ENCODE results near the gene ABHD8.
A peak's percentile ranks its signal among the peaks of the same experiment; 100 is the strongest.

Gene ABHD8, protein sequence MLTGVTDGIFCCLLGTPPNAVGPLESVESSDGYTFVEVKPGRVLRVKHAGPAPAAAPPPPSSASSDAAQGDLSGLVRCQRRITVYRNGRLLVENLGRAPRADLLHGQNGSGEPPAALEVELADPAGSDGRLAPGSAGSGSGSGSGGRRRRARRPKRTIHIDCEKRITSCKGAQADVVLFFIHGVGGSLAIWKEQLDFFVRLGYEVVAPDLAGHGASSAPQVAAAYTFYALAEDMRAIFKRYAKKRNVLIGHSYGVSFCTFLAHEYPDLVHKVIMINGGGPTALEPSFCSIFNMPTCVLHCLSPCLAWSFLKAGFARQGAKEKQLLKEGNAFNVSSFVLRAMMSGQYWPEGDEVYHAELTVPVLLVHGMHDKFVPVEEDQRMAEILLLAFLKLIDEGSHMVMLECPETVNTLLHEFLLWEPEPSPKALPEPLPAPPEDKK

DNA sequence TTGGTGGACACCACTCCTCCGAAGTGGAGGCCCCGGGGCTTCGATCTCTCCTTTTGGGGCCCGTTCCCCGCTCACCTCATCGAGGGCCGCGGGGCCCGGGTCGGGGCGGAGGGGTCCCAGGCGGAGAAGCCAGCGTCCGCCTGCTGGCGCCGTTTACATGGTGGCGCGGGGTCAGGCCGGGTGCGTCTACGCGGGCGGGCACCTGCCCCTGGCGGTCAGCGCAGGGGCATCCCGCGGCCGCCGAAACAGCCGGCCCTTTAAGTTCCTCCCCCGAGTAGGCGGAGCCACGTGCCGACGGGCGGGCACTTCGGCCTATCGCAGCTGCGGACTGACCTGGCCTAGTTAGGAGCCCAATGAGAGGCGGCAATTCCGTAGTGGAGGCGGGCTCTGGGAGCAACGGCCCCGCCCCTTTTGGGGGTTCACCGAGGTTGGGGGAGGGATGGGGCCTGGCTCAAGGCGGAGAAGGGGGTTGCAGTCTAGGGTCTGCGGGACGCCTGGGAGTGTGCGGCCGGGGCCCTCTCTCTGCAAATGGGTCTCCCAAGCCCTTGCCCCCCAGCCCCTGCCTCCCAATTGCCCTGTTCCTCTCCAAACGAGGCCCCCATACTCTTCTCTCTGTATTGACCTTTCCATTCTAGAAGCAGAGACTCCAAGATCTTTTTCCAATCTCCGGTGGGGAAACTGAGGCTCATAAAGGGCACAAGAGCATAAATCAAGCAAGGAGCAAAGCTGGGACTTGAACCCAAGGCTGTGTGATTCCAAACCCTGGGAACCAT, at the start of gene ABHD8:
Gene ABHD8, minus strand, starts transcription at position 259 of the 773 bp plus-strand sequence. CDS start 1,809 bp downstream, outside the sequence.
- DNase-seq: peak; percentile 94

DNA sequence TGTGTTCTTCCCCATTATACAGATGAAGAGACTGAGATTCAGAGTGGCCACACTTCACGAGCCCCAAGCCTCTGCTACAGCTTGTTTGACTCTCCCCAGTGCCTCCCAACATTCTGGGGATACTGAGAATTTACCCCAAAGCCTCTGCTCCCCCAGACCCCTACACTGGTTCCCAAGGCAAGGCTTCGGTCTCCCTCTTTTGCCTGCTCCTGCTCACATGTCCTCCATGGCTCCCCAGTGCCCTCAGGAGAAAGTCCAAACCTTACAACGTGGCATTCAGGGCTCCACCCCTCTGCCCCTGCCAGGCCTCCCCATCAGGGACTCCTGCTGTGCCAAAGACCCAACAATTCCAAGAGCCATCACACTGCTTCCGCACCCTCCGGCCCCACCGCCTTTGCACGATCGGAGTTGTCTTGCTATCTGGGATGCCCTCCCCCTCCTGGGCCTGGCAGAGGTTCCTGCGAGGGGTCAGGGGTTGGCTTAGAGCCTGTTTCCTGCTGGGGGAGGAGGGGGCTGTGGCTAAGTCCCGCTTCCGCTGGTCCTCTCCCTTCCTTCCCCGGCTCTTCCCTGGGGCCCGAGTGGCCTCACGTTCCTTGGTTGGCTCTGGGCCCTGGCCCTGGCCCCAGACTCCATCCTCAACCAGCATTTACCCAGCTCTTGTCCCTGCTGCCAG, 49.5 kb upstream of the ABHD8 start:
- DNase-seq: no peak

DNA sequence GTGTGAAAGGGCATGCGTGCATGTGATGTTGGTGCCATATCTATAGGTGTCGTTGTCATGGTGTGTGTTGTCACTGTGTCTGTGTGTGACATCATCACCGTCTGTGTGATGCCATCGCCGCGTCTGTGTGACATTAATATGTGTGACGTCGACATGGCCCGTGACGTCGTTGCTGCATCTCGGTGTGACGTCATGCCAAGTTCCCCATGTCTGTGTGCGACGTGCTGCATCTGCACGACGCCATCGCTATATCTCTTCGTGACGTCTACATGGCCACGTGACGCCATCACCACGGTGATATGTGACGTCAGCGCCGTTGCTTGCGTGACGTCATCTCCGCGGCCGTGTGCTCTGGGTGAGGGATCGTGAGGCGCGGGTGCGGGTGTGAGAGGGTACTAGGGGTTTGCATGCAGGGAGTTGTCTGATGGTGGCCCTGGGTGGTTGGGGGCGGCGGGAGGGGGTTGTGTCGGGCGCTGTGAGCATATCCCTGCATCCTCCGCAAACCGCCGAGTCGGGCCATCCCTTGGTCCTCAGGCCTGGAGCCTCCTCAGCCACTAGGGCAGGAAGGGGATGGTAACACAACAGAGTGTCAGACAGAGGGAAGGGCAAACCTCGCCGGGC, 48.7 kb upstream of the ABHD8 start:
- no peak for DNase-seq

DNA sequence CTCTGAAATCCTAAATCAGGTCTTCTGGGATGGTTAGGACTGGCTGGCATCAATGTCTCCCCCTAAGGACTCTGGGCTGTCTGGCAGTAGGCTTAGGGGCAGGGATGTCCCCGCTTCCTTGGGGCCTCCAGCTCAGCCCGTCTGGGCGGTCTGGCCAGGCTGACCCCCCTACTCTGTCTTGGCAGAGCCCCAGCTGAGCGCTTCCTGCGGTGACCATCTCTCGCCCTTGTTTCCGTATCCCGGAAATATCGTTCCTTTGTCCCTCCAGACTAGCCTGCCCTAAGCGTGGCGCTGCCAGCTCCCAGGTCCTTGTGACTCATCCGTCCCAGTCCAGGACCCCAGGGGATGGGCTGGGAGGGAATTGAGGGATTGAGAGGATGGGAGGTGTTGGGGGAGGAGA, 45.5 kb upstream of the ABHD8 start:
- peak; percentile 24 for DNase-seq

DNA sequence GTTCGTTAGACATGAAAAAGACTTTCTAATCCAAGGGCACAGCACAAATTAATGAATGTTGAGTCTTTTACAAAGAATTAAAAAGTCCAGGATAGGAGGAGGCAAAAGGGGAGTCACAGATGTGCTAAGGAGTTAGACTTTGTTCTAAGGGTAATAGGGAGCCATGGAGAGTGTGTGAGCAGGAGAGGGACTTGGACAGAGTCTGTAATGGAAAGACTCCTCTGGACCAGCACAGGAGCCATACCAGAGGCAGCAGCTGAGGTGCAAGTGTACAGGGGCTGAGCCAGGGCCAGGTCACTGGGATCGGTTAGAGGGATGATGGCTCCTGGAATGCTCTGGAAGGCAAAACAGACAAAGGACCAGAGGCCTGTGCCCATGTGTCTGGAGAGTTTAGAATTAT, 44.7 kb upstream of the ABHD8 start:
- no peak for DNase-seq

DNA sequence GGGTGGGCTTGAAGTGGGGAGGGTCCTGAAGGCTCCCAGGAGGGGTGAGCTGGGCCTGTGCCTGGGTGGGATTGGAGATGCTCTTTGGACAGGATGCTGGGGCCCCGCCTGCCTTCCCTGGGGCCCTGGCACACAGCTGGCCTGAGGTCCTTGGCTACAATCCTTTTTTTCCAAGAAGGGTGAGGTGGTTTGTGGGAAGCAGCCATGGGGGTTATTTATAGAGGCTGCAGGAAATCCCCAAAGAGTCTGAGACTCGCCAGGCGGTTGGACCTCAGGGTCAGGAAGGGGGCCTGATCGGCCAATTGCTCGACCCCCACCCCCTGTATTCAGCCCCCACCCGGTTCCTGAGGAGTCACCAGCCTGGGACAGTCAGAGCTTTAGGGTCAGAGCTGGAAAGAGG, 44.1 kb upstream of the ABHD8 start:
- no peak for DNase-seq

DNA sequence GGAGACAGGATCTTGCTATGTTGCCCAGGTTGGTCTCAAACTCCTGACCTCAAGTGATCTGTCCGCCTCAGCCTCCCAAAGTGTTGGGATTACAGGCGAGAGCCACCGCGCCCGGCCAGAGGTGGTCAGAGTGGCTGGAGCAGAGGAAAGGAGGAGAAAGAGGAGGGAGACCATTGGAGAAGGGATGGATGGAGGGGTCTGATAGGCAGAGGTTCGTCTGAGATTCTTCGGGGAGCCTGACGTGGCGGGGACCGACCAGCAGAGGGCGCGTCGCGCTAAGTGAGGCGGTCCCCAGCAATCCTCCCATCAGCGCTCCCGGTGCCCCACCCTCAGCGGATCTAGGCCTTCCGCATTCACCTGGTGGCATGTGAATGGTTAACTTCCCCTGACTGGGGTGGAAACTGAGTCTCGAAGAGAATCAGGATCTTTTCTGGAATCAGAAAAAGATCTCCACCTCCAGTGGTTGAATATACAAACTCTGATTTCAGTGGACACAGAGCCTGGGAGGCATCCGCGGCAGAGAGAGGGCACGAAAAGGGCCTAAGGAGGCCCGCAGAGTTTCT, 43.0 kb upstream of the ABHD8 start:
- peak; percentile 43 for DNase-seq

DNA sequence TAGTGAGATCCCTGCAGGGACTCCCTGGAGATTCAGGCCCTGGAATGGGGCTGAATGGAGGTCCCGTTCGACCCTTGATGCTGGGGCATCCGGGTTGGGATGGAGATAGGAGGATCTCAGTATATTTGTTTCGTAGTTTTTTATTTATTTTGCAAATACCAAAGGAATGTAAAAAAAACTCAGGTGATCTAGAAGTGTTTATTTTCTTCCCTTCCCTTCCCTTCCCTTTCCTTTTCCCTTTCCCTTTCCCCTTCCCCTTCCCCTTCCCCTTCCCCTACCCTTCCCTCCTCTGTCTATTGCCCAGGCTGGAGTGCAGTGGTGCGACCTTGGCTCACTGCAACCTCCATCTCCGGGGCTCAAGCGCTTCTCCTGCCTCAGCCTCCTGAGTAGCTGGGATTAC, 38.6 kb upstream of the ABHD8 start:
- no peak for DNase-seq

DNA sequence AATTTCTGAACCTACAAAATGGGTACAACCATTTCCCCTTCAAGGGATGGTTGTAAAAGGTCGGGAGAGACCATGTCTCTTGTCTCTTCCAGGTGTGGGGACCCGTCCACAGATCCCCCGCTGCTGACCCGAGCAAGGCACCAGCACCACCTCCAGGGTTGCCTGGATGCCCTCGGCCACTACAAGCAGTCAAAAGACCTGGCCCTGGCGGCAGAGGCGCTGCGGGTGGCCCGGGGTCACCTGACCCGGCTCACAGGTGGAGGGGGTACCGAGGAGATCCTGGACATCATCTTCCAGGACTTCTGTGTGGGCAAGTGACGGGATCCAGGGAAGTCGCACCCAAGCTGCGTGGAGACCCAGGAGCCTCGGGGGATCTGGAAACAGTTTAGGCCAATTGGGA, 38.2 kb upstream of the ABHD8 start:
- DNase-seq: no peak

DNA sequence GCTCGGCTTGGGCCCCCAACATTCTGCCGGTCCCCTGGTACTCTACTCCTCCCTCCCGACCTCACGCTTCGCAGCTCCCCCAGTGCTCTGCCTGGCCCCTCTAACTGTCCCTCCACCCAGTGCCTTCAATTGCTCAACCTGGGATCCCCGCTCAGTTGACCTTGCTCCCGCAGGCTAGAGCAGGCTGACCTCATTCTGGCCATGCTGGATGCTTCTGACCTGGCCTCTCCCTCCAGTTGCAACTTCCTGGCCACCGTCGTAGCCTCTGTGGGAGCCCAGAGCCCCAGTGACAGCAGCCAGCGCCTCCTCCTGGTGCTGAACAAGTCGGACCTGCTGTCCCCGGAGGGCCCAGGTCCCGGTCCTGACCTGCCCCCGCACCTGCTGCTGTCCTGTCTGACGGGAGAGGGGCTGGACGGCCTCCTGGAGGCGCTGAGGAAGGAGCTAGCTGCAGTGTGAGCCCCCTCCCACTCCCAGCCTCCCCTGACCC, 37.7 kb upstream of the ABHD8 start:
- DNase-seq: no peak

DNA sequence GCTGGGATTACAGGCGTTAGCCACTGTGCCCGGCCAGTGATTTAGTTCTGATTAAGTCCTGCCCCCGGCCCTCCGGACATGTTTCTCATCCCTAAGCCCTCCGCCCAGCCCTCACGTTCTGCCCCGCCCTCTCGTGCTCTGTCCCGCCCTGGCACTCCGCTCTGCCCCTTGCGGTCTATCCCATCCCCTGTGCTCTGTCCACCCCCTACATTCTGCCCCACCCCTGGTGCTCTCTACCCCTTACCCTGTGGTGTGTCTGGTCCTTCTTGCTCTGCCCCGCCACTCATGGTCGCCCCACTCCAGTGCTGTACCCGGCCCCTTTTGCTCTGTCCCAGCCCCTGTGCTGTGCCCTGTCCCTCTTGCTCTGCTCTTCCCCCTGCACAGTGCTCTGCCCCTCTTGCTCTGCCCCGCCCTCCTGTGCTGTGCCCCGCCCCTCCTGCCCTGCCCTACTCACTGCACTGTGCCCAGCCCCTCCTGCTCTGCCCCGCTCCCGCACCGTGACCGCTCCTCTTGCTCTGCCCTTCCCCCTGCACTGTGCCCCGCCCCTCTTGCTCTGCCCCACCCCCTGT, 37.2 kb upstream of the ABHD8 start:
- no peak for DNase-seq

DNA sequence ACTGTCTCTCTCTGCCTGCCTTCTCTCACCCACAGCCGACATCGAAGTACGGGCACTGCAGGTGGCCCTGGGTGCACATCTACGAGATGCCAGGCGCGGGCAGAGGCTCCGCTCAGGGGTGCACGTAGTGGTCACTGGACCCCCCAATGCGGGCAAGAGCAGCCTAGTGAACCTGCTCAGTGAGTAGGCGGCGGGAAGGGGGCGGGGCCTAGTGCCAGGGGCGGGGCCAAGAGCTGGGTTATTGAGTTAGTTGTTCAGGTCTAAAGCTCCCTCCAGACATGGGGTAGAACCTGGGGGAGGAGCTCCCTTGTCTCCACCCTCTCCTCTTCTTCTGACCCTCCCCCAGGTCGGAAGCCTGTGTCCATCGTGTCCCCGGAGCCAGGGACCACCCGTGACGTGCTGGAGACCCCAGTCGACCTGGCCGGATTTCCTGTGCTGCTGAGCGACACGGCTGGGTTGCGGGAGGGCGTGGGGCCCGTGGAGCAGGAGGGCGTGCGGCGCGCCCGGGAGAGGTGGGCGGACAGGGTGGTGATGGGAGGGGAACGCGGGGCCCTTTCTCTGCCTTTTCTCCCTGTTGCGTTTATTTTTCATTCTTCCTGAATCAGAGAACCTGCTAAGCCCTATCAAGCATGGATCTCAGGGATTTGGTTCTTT, 36.0 kb upstream of the ABHD8 start:
- no peak for DNase-seq

DNA sequence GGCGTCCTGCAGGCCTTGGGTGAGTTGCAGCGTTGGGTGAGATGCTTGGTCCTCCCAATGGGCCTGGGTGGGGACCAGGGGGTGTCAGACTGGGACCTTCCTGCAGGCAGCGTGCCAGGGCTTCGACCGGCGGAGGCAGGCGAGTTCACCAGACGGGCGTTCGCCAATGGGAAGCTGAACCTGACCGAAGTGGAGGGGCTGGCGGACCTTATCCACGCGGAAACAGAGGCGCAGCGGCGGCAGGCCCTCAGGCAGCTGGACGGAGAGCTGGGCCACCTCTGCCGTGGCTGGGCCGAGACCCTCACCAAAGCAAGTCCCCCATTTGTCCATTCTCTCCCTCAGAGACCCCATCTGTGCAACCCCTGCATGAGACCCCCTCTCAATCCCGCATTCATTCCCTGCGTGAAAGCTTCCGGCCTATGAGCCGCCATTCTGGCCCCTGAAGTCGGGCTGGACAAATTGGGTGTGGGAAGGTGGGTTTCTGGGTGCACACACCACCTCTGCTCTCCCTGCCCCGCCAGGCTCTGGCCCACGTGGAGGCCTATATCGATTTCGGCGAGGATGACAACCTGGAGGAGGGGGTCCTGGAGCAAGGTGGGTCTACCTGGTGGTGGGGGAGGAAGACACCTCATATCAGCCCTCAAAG, 35.3 kb upstream of the ABHD8 start:
- no peak for DNase-seq

DNA sequence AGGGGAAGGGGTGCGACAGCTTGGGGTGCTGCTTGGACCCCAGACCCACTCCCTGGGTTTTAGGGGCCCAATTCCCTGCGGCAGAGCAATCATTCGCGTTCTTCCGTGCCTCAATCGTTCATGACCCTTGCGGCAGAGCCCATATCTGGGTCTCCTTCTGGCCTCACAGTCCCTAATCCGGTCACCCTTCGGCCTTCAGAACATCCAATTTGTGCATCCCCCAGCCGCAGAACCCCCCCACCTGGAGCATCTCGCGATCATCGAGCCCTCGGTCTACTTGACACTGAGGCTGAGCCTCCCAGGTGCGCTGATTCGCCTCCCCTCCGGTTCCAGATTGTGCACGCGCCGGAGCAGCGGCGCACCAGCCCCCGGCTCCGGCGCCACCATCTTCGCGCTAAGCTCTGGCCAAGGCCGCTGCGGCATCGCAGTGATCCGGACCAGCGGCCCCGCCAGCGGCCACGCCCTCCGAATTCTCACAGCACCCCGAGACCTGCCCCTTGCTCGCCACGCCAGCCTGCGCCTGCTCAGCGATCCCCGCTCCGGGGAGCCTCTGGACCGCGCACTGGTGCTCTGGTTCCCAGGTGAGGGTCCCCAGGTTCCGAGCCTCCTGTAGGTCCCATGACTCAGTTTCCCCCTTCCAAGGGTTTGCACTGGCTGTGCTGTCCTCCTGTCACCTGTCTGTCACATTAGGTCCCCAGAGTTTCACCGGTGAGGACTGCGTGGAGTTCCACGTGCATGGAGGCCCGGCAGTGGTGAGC, 34.6 kb upstream of the ABHD8 start:
- DNase-seq: no peak

DNA sequence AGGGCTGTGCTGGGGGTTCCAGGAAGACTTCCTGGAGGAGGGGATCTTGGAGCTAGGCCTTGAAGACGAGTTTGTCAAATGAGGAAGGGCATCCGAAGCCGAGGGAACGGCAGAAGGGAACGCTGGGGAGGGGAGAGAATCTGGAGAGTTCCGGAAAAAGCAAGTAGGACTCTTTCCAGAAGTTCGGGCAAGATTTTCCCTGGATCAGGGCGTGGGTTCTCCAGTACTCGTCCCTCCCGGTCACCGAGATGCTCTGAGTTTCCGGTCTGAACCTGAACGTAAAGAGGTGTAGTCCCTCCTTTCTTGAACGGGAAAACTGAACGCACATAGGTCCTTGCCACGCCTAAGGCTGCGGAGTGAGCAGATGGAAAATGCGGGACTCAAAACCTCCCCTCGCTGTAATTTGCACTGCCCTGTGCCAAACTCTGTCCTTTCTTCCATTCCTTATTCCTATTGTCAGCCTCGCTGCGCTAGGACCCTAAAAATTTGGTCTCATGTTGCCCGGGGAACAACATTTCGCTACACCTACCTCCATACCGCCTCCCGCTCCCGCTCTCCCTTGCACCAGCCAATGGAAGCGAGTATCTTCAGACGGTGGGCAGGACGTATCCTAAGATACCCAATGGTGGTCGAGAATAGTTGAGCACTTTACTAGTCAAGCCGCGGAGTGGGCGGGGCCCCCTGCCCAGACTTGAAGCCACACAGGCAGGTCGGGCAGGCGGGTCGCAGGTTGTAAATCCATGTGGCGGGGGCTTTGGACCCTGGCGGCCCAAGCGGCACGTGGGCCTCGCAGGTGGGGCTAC, 33.8 kb upstream of the ABHD8 start, which contains the start of gene GTPBP3:
Gene GTPBP3, plus strand, starts transcription at position 682 of the 803 bp plus-strand sequence. Its CDS starts 59 bp downstream, at position 741.
- peak; percentile 100 for DNase-seq

DNA sequence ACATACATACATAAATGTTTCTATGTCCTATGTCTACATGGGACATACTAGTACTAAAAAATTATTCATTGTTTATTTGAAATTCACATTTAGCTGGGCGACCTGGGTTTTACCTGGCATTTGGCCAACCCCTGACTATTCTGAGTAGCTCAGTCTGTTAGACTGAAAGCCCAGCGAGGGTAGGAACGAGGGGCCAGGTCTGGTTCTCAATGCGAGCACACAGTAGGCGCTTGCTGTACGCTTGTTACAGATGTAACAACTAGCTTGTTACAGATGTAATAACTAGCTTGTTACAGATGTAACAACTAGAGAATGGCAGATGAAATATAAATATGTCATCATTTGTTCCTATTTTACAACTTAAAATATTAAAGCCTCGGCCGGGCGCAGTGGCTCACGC, 32.4 kb upstream of the ABHD8 start:
- no peak for DNase-seq

DNA sequence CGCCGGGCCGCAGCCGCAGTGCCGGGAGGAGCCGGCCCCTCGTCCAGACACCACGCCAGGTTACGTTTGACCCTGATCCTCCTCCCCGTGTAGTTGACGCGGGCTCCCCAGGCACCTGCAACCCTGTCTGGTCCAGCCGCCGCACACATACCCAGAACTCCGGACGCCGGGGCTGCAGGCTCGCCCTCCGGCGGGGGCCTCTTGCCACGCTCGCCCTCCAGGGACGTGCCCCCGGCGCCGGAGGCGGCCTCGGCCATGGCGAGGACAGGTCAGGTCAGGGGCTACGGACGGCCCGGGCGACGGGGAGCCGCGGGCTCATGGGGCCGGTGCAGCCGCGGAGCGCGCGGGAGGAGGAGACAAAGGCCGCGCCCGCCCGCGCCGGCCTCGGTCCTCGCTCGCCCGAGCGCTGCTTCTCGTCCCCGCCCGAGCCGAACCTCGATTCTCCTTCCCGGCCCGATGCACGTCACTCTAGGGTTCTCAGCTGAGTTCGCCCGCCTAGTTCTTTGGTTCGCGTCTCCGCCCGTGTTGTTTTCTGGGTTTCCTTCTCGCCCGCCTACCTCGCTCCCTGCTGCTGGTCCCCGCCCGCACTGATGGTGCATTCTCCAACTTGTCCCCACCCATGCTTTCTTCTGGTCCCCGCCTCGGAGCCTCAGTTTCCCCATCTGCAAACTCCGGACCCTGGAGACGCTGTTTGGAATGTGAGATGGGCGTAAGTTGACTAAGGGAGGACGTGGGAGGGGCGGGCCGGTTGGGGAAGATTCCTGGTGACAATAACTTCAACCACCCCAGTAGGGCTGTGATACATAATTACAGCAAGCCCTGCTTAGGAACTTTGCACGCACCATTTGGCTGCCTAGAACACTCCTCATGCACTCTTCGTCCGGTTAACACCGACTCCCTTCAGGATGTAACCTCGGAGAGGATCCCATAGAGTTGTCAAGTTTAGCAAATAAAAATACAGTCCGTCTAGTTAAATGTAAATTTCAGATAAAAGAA, 31.5 kb upstream of the ABHD8 start, which contains the start of gene ANO8:
Gene ANO8, minus strand, starts transcription at position 442 of the 996 bp plus-strand sequence. Its CDS starts 185 bp downstream, at position 257.
- DNase-seq: peak; percentile 97
